22Rv1 (cell line): ENCODE results near the gene TAGLN2.

ENCODE experiments used
- ZFX ChIP-seq: fragments of 450-650 bp; IDR thresholded peaks from 2 replicates; pipeline ENCODE4 v1.6.1; 2017; ENCODE audit warnings: antibody characterized with exemption, borderline replicate concordance
- TF ChIP-seq, protein P1 (sequence below): fragments of 450-650 bp; IDR thresholded peaks from 2 replicates; pipeline ENCODE4 v1.5.1; 2017; ENCODE audit warnings: mild to moderate bottlenecking

DNA sequence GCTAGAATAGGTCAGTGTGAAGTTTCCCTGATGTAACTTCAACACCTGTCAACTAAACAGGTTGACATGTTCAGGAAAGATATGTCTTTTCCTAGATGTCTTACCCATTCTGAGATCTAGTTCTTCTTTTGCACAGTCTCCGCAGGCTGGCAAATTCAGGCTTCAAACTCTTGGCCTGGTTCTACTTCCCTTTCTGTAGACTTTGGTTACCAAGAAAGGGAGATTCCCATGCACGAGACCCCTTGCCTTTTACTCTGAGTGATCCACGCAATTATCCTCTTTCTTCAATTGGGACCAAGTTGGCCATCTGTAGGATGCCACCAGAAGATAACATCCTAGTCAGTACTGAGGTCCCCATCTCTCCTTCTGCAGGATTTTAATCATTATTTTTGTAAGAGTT, 27.3 kb downstream of the TAGLN2 start:
- TF ChIP-seq, protein P1, sequence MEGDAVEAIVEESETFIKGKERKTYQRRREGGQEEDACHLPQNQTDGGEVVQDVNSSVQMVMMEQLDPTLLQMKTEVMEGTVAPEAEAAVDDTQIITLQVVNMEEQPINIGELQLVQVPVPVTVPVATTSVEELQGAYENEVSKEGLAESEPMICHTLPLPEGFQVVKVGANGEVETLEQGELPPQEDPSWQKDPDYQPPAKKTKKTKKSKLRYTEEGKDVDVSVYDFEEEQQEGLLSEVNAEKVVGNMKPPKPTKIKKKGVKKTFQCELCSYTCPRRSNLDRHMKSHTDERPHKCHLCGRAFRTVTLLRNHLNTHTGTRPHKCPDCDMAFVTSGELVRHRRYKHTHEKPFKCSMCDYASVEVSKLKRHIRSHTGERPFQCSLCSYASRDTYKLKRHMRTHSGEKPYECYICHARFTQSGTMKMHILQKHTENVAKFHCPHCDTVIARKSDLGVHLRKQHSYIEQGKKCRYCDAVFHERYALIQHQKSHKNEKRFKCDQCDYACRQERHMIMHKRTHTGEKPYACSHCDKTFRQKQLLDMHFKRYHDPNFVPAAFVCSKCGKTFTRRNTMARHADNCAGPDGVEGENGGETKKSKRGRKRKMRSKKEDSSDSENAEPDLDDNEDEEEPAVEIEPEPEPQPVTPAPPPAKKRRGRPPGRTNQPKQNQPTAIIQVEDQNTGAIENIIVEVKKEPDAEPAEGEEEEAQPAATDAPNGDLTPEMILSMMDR = no peak
- no peak for TF ChIP-seq ZFX
